Measurements from ENCODE around the gene FHL2.
"Not testable (repeated sequence)": the region's sequence is repeated elsewhere in the genome, so short reads cannot be mapped to it uniquely, and the experiment has no call there.

- TF ChIP-seq, protein P1, sequence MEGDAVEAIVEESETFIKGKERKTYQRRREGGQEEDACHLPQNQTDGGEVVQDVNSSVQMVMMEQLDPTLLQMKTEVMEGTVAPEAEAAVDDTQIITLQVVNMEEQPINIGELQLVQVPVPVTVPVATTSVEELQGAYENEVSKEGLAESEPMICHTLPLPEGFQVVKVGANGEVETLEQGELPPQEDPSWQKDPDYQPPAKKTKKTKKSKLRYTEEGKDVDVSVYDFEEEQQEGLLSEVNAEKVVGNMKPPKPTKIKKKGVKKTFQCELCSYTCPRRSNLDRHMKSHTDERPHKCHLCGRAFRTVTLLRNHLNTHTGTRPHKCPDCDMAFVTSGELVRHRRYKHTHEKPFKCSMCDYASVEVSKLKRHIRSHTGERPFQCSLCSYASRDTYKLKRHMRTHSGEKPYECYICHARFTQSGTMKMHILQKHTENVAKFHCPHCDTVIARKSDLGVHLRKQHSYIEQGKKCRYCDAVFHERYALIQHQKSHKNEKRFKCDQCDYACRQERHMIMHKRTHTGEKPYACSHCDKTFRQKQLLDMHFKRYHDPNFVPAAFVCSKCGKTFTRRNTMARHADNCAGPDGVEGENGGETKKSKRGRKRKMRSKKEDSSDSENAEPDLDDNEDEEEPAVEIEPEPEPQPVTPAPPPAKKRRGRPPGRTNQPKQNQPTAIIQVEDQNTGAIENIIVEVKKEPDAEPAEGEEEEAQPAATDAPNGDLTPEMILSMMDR (optimal IDR thresholded peaks at IDR 0.05 in 1 of 3, IDR thresholded peaks at IDR 0.05 in 1 of 3, conservative IDR thresholded peaks at IDR 0.05 in 1 of 3; ENCODE audit: extremely low read depth in 1 of 3, insufficient read depth in 2 of 3, low read length in 3 of 3), result not testable (repeated sequence)
- not testable (repeated sequence) for TF ChIP-seq EZH2 (IDR thresholded peaks at IDR 0.05; ENCODE audit: low read length)
These were observed 26.0 kb upstream of the FHL2 start for GRCh38 chr2:105424836-105425235.
